K562 (cell line): ENCODE data around the gene SLC38A8. TPM values are rescaled to one million over a fixed set of nuclear protein-coding genes. Genes with fewer than 3 reads are reported as not detected.
A peak's percentile ranks its signal among the peaks of the same experiment; 100 is the strongest.

ENCODE experiments used
- ATAC-seq: fragments of 200-7000 bp; cut with Tn5 transposase; 3 replicates; pipeline ENCODE4 v1.9.1; 2020; ENCODE audit warnings: moderate library complexity
- BruUV-seq: library from RNA; stranded (reverse); fragments of 400-500 nt; replicated peaks from 2 replicates; lab custom pipeline; 2021; lab: Mats Ljungman, UMichigan
- CTCF ChIA-PET: fragments of 300-600 bp; formaldehyde crosslinking; extraction: SDS; loops from one replicate; lab custom pipeline; 2021; ENCODE audit warnings: low intra/inter-chr PET ratio; lab: Yijun Ruan, JAX
- POLR2A ChIA-PET: fragments of 300-600, 350-650 bp; sonication (Branson Sonifier 250); formaldehyde crosslinking; extraction: SDS; loops from one replicate; lab custom pipeline; 2021; ENCODE audit warnings: antibody characterized with exemption, inconsistent platforms; lab: Yijun Ruan, JAX
- DNase-seq, 4 experiments: peaks; one replicate each; pipeline versions ENCODE4 v3.0.0 to v3.0.0-alpha.2; 2011 to 2018; ENCODE audit warnings: low spot score in 3 of 4, mixed read lengths in 3 of 4; ENCODE audit errors: extremely low read depth in 1 of 4
- FAIRE-seq: peaks from 2 replicates; lab custom pipeline; 2011; peaks lifted over from hg19 to GRCh38; lab: Jason Lieb, UNC
- H2AFZ ChIP-seq: 2 replicates; pipeline ENCODE4 v1.6.0; 2011; ENCODE audit warnings: low read depth, low read length, control low read depth, inconsistent platforms
- H3K27ac ChIP-seq: fragments of 200-600 bp; 3 replicates; pipeline ENCODE4 v1.8.0; 2011; ENCODE audit warnings: low read depth, mild to moderate bottlenecking, control low read depth, inconsistent platforms, low read length, moderate library complexity, mixed read lengths; ENCODE audit errors: extremely low read depth
- H3K27me3 ChIP-seq, 2 experiments: fragments of 300-600 bp in 1 of 2; 2 replicates in 1 of 2; 3 replicates in 1 of 2; pipeline versions ENCODE4 v1.6.0 to v1.8.0; 2011; ENCODE audit warnings: inconsistent platforms in 2 of 2, low read length in 2 of 2, mild to moderate bottlenecking in 1 of 2, mixed read lengths in 1 of 2, moderate library complexity in 1 of 2; ENCODE audit not compliant: control insufficient read depth in 2 of 2, insufficient read depth in 2 of 2
- H3K36me3 ChIP-seq: fragments of 300-600 bp; 3 replicates; pipeline ENCODE4 v1.8.0; 2011; ENCODE audit warnings: mild to moderate bottlenecking, low read length, inconsistent platforms; ENCODE audit not compliant: control insufficient read depth, insufficient read depth
- H3K4me1 ChIP-seq, 2 experiments: fragments of 200-600 bp in 1 of 2; replicated peaks in 1 of 2; 2 replicates in 1 of 2; 3 replicates in 1 of 2; pipeline versions ENCODE4 v1.5.1 to v1.8.0; 2011; ENCODE audit warnings: inconsistent platforms in 2 of 2, low read length in 2 of 2, mild to moderate bottlenecking in 1 of 2, mixed read lengths in 1 of 2, moderate library complexity in 1 of 2; ENCODE audit not compliant: control insufficient read depth in 2 of 2, insufficient read depth in 2 of 2
- H3K4me2 ChIP-seq: 2 replicates; pipeline ENCODE4 v1.6.1; 2011; ENCODE audit warnings: low read length, control low read depth, inconsistent platforms, mixed read lengths; ENCODE audit not compliant: insufficient read depth
- H3K4me3 ChIP-seq: fragments of 200-600 bp; sonication (generic), shearing (Covaris generic); 2 replicates; pipeline ENCODE4 v1.5.1; 2016; ENCODE audit warnings: control low read depth, inconsistent platforms
- H3K79me2 ChIP-seq: fragments of 200-600 bp; 3 replicates; pipeline ENCODE4 v1.8.0; 2011; ENCODE audit warnings: low read length, inconsistent platforms; ENCODE audit not compliant: control insufficient read depth, insufficient read depth
- H3K9ac ChIP-seq, 2 experiments: 2 replicates each; pipeline versions ENCODE4 v1.6.0 to v1.6.1; 2011; ENCODE audit warnings: low read depth in 2 of 2, low read length in 2 of 2, control low read depth in 1 of 2, inconsistent platforms in 1 of 2, mild to moderate bottlenecking in 1 of 2, mixed read lengths in 1 of 2; ENCODE audit not compliant: insufficient read depth in 1 of 2
- H3K9me1 ChIP-seq: one replicate; pipeline ENCODE4 v1.6.0; 2011; ENCODE audit warnings: inconsistent platforms, mild to moderate bottlenecking, low read length, moderate library complexity; ENCODE audit not compliant: control insufficient read depth, insufficient read depth
- H3K9me3 ChIP-seq: replicated peaks from 2 replicates; pipeline ENCODE4 v1.5.1; 2011; ENCODE audit warnings: low read depth, low read length, inconsistent platforms; ENCODE audit not compliant: control insufficient read depth, insufficient read depth
- H4K20me1 ChIP-seq: replicated peaks from 2 replicates; pipeline ENCODE4 v1.6.1; 2011; ENCODE audit warnings: low read length, inconsistent platforms, mixed read lengths; ENCODE audit not compliant: control insufficient read depth, insufficient read depth
- ARNT ChIP-seq, 2 experiments: fragments of 450-650 bp; IDR thresholded peaks; 2 replicates each; pipeline ENCODE4 v1.6.1; 2016; ENCODE audit warnings: mild to moderate bottlenecking in 1 of 2
- BDP1 ChIP-seq: IDR thresholded peaks from 3 replicates; pipeline ENCODE4 v1.6.1; 2011; ENCODE audit not compliant: insufficient read length, insufficient read depth
- CBFB ChIP-seq: sonication (generic); formaldehyde crosslinking; IDR thresholded peaks from 2 replicates; pipeline ENCODE4 v1.4.0; 2020; ENCODE audit warnings: mild to moderate bottlenecking, missing genetic modification reagents
- CCNT2 ChIP-seq: IDR thresholded peaks from 2 replicates; pipeline ENCODE4 v1.6.1; 2011; ENCODE audit warnings: borderline replicate concordance, low read depth, mild to moderate bottlenecking, moderate library complexity, mixed read lengths, low read length; ENCODE audit not compliant: insufficient read length; ENCODE audit errors: extremely low read depth
- CTBP1 ChIP-seq: fragments of 450-650 bp; IDR thresholded peaks from 2 replicates; pipeline ENCODE4 v1.6.1; 2016; ENCODE audit warnings: borderline replicate concordance
- EWSR1 ChIP-seq: fragments of 450-650 bp; IDR thresholded peaks from 2 replicates; pipeline ENCODE4 v1.6.1; 2018; ENCODE audit warnings: borderline replicate concordance, mild to moderate bottlenecking, low read depth, moderate library complexity; ENCODE audit not compliant: partially characterized antibody
- GATA2 ChIP-seq: sonication (generic); formaldehyde crosslinking; IDR thresholded peaks from 2 replicates; pipeline ENCODE4 v1.4.0; 2020; ENCODE audit warnings: mild to moderate bottlenecking, missing genetic modification reagents
- RCOR1 ChIP-seq, 2 experiments: IDR thresholded peaks; 2 replicates each; pipeline ENCODE4 v1.6.1; 2012; ENCODE audit warnings: low read depth in 2 of 2, low read length in 2 of 2, borderline replicate concordance in 1 of 2, improper control_type of control experiment in 1 of 2
- U2AF1 ChIP-seq: fragments of 200-400 bp; formaldehyde crosslinking; optimal IDR thresholded peaks from 2 replicates; pipeline ENCODE3; 2017; ENCODE audit warnings: mild to moderate bottlenecking, low read depth, low read length, moderate library complexity
- ZBED1 ChIP-seq: IDR thresholded peaks from 2 replicates; pipeline ENCODE4 v1.6.1; 2014
- WGBS: fragments of 100-300 bp; shearing (Covaris generic); methylation state at CpG from one replicate; pipeline ENCODE4 v1.1.6; 2016; ENCODE audit warnings: low coverage, mixed read lengths; ENCODE audit not compliant: insufficient coverage; ENCODE audit errors: missing lambda C conversion rate; 5-methylcytosine and 5-hydroxymethylcytosine counted together
- in situ Hi-C: fragments of 300-500 bp; cut with MboI; formaldehyde crosslinking; loops from 4 replicates; pipeline ENCODE4 v1.15.0; 2018; ENCODE audit warnings: inconsistent platforms, mixed read lengths
- intact Hi-C: fragments of 100-400 bp; cut with micrococcal nuclease; formaldehyde crosslinking; loops from 2 replicates; pipeline ENCODE4 v1.14.2; 2022
- polyA plus RNA-seq, 8 experiments: library from polyadenylated mRNA; depleted of rRNA in 4 of 8; stranded (reverse) in 5 of 8; unstranded in 3 of 8; fragments of >200 nt; fragmentation: Nextera tagmentation in 2 of 8; fragmentation: Illumina TruSeq in 1 of 8; extraction: Ambion mirVana in 2 of 8; extraction: Trizol in 1 of 8; gene quantifications; 2 replicates each; pipeline versions ENCODE4 v1.2.1 to v1.2.3, GENCODE V29; 2011 to 2014; ENCODE audit warnings: inconsistent platforms in 1 of 8, missing spikeins in 1 of 8
- total RNA-seq, 7 experiments: library from RNA; depleted of rRNA in 6 of 7; stranded (reverse); fragments of >200 nt in 6 of 7; fragmentation: Illumina TruSeq in 2 of 7; extraction: Trizol in 2 of 7; gene quantifications; 2 replicates each; pipeline versions ENCODE4 v1.2.1 to v1.2.3, GENCODE V29; 2011 to 2021; ENCODE audit warnings: low replicate concordance in 1 of 7
- TF ChIP-seq, protein P1 (sequence below), 2 experiments: fragments of 450-650 bp in 1 of 2; sonication (generic) in 1 of 2; formaldehyde crosslinking; conservative IDR thresholded peaks; 2 replicates each; pipeline versions ENCODE4 v1.4.0 to v1.8.1; 2020 to 2022; ENCODE audit warnings: mild to moderate bottlenecking in 1 of 2, missing genetic modification reagents in 1 of 2

Gene SLC38A8
- total and polyA plus RNA-seq, 9 of the 15 experiments (the other 6 are each of a cell fraction or from before 2014, with no cell fraction given), result 0.28 TPM; not detected in 8

- no peak for TF ChIP-seq EWSR1
- TF ChIP-seq, protein P1, sequence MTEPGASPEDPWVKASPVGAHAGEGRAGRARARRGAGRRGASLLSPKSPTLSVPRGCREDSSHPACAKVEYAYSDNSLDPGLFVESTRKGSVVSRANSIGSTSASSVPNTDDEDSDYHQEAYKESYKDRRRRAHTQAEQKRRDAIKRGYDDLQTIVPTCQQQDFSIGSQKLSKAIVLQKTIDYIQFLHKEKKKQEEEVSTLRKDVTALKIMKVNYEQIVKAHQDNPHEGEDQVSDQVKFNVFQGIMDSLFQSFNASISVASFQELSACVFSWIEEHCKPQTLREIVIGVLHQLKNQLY (CRISPR knock-in tag; conservative IDR thresholded peaks at IDR 0.05), result no peak
- 0 out of 2 replicates have a peak, but pooled peaks have one; percentile 79 for TF ChIP-seq ZBED1
- peak; percentile 70 for TF ChIP-seq CTBP1
- TF ChIP-seq ARNT (IDR thresholded peaks at IDR 0.05), result 0 out of 4 replicates have a peak, but pooled peaks of 1 of the 2 experiments have one; percentile 53
- TF ChIP-seq CBFB (CRISPR knock-in tag), result peak; percentile 98
- peak; percentile 89 for TF ChIP-seq GATA2 (CRISPR knock-in tag)
Measured at GRCh38 chr16:84043486-84044117, 1.0 kb upstream of the SLC38A8 start (continued).

DNA sequence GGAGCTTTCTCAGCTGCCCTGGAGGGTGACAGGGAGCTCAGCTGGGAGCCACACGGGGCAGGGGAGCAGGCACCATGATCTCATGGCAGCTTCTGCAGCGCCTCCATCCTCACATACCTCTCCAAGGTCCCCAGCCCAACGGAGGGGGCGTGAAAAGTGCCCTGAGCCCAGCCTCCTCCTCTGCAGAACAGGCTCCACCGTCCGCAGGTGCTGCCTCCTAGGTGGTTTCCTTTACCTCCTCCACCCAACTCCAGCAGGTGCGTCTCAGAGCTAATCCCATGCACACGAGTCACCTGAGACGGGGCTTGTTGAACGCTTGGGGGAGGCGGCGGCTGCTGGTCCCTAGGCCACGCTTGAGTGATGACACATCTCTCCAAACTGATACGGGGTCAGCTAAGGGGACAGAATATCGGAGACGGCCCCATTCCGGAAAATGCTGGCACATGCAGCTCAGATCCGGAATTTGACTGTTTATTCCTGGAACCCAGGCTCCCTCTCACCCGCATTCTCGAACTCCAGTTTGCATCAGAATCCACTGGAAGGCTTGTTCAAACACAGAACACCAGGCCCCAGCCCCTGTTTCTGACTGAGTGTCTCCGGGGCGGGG lies 387 bp upstream of the SLC38A8 start:
- Histone ChIP-seq H3K9ac (peak overlapping the region in 1 of 2 experiments; percentile 49; a peak in 2 of 4 replicates), H3K27me3 (peaks cover 43 to 55% of the 10 kb centered on the region in 2 experiments), H3K36me3 (no peaks in the 10 kb centered on the region), H3K9me1 (peaks cover 11% of the 10 kb centered on the region), H3K4me2 (peak overlapping the region; percentile 56), H3K4me1 (peaks cover 16 to 32% of the 10 kb centered on the region in 2 experiments), H3K27ac (no peak overlapping the region), H3K79me2 (no peaks in the 10 kb centered on the region), H3K9me3 (no peaks in the 10 kb centered on the region), H4K20me1 (peaks cover 44% of the 10 kb centered on the region; the same call in 1 of the 2 replicates), H2AFZ (no peak overlapping the region), H3K4me3 (no peak overlapping the region)
- CTCF ChIA-PET, result no interaction called here
- in situ Hi-C loops (loop anchor here (10.0 kb wide), 1 partner anchor 68 kb away; no protein-coding TSS in a partner anchor), intact Hi-C loops (loop anchor here (2.0 kb wide), 1 partner anchor 28 kb away; no protein-coding TSS in a partner anchor)
- peak; percentile 50 to 72 (median 64) for DNase-seq
- WGBS, result 3% methylated on average over 22 of the region's 22 CpGs
- ATAC-seq, result peak; percentile 60
- POLR2A ChIA-PET, result interaction anchor here (0.5 to 1.9 kb wide), 10 partner anchors 10 to 217 kb away, joined by 3 to 9 read pairs (median 3); no protein-coding TSS in a partner anchor
- BruUV-seq, result no TSS peak
- no peak for FAIRE-seq
- TF ChIP-seq U2AF1 (no peak), CCNT2 (peak; percentile 35), RCOR1 (IDR thresholded peaks at IDR 0.05; ENCODE audit: borderline replicate concordance in 1 of 2, low read depth in 2 of 2, low read length in 2 of 2) (peak in 1 of 2 experiments; percentile 47; a peak in 1 of 4 replicates), BDP1 (no peak), EWSR1 (no peak)
